GM12878 (cell line): ENCODE measurements around the gene CSNK2A1. TPM values are rescaled to one million over a fixed set of nuclear protein-coding genes. Genes with fewer than 3 reads are reported as not detected.

Experiments
- BACH1 ChIP-seq: fragments of 450-650 bp; IDR thresholded peaks from 2 replicates; pipeline ENCODE4 v1.6.1; 2017; ENCODE audit warnings: mild to moderate bottlenecking, borderline replicate concordance
- CBX3 ChIP-seq: fragments of 200-600 bp; sonication (generic); IDR thresholded peaks from 2 replicates; pipeline ENCODE4 v1.6.1; 2016; ENCODE audit warnings: low read depth, borderline replicate concordance
- CTCF ChIP-seq, 3 experiments: IDR thresholded peaks in 2 of 3; conservative IDR thresholded peaks in 1 of 3; 2 replicates each; pipeline ENCODE4 v1.5.1; 2011; ENCODE audit warnings: low read depth in 3 of 3, low read length in 3 of 3, mild to moderate bottlenecking in 3 of 3, control low read depth in 2 of 3, moderate library complexity in 2 of 3, inconsistent platforms in 1 of 3, mixed read lengths in 1 of 3; ENCODE audit not compliant: control insufficient read depth in 2 of 3, insufficient read depth in 1 of 3; ENCODE audit errors: extremely low read depth in 1 of 3
- FOS ChIP-seq: IDR thresholded peaks from 3 replicates; pipeline ENCODE4 v1.6.1; 2011; ENCODE audit warnings: borderline replicate concordance; ENCODE audit not compliant: insufficient read length; ENCODE audit errors: extremely low read depth
- GATAD2B ChIP-seq: fragments of 450-650 bp; conservative IDR thresholded peaks from 2 replicates; pipeline ENCODE4 v1.6.1; 2017; ENCODE audit warnings: low read depth, mild to moderate bottlenecking, moderate library complexity
- HDGF ChIP-seq: fragments of 450-650 bp; IDR thresholded peaks from 2 replicates; pipeline ENCODE4 v1.6.1; 2016; ENCODE audit warnings: antibody characterized with exemption
- IRF5 ChIP-seq: fragments of 450-650 bp; IDR thresholded peaks from 2 replicates; pipeline ENCODE4 v1.6.1; 2017; ENCODE audit warnings: borderline replicate concordance
- KDM1A ChIP-seq: fragments of 200-600 bp; sonication (generic); IDR thresholded peaks from 2 replicates; pipeline ENCODE4 v1.6.1; 2016; ENCODE audit warnings: borderline replicate concordance
- MEF2B ChIP-seq: fragments of 450-650 bp; IDR thresholded peaks from 2 replicates; pipeline ENCODE4 v1.6.1; 2018; ENCODE audit warnings: mild to moderate bottlenecking, moderate library complexity; ENCODE audit not compliant: partially characterized antibody, poor library complexity, severe bottlenecking
- MYC ChIP-seq: IDR thresholded peaks from 2 replicates; pipeline ENCODE4 v1.6.1; 2011; ENCODE audit warnings: mild to moderate bottlenecking, low read length, moderate library complexity, inconsistent platforms; ENCODE audit not compliant: insufficient read depth, insufficient replicate concordance, insufficient read length, severe bottlenecking
- NFIC ChIP-seq: IDR thresholded peaks from 2 replicates; pipeline ENCODE4 v1.6.1; 2012; ENCODE audit warnings: low read depth, mild to moderate bottlenecking, inconsistent platforms, low read length, moderate library complexity
- NR2C1 ChIP-seq: fragments of 450-650 bp; IDR thresholded peaks from 2 replicates; pipeline ENCODE4 v1.6.1; 2017; ENCODE audit warnings: antibody characterized with exemption, mild to moderate bottlenecking, moderate library complexity
- POLR2AphosphoS2 ChIP-seq: IDR thresholded peaks from 2 replicates; pipeline ENCODE4 v1.6.1; 2011; ENCODE audit warnings: low read depth, mild to moderate bottlenecking, low read length, improper control_type of control experiment, moderate library complexity
- POLR2AphosphoS5 ChIP-seq: IDR thresholded peaks from 2 replicates; pipeline ENCODE4 v1.6.1; 2011; ENCODE audit warnings: mild to moderate bottlenecking, low read length, inconsistent platforms
- RB1 ChIP-seq: fragments of 450-650 bp; formaldehyde crosslinking; IDR thresholded peaks from 2 replicates; pipeline ENCODE4 v1.6.1; 2017; ENCODE audit warnings: mild to moderate bottlenecking, borderline replicate concordance
- RBBP5 ChIP-seq: fragments of 200-600 bp; sonication (generic); conservative IDR thresholded peaks from 2 replicates; pipeline ENCODE4 v1.6.1; 2016
- RCOR1 ChIP-seq: conservative IDR thresholded peaks from 2 replicates; pipeline ENCODE4 v1.6.1; 2012; ENCODE audit warnings: low read depth, low read length, improper control_type of control experiment
- SMARCA5 ChIP-seq: fragments of 450-650 bp; IDR thresholded peaks from 2 replicates; pipeline ENCODE4 v1.6.1; 2017; ENCODE audit warnings: mild to moderate bottlenecking
- SUZ12 ChIP-seq: fragments of 200-600 bp; sonication (generic); IDR thresholded peaks from one replicate; pipeline ENCODE4 v1.6.1; 2018; ENCODE audit warnings: antibody characterized with exemption, mild to moderate bottlenecking; ENCODE audit not compliant: unreplicated experiment
- TCF7 ChIP-seq: IDR thresholded peaks from 2 replicates; pipeline ENCODE4 v1.6.1; 2014; ENCODE audit warnings: antibody characterized with exemption, borderline replicate concordance
- YY1 ChIP-seq: IDR thresholded peaks from 2 replicates; pipeline ENCODE4 v1.6.1; 2011; ENCODE audit warnings: low read depth, mild to moderate bottlenecking, low read length
- ZNF384 ChIP-seq: IDR thresholded peaks from 2 replicates; pipeline ENCODE4 v1.6.1; 2012; ENCODE audit warnings: low read depth, mild to moderate bottlenecking, low read length, improper control_type of control experiment, borderline replicate concordance
- ZNF592 ChIP-seq: fragments of 450-650 bp; IDR thresholded peaks from 2 replicates; pipeline ENCODE4 v1.6.1; 2017; ENCODE audit warnings: mild to moderate bottlenecking, moderate library complexity
- polyA plus RNA-seq, 11 experiments: library from polyadenylated mRNA; depleted of rRNA in 4 of 11; unstranded in 6 of 11; stranded (reverse) in 5 of 11; fragments of >200 nt; fragmentation: Nextera tagmentation in 4 of 11; fragmentation: Illumina TruSeq in 1 of 11; extraction: Ambion mirVana in 4 of 11; extraction: Trizol in 1 of 11; gene quantifications; 1 replicate in 1 of 11; 2 replicates in 10 of 11; pipeline versions ENCODE4 v1.2.1 to v1.2.3, GENCODE V29; 2011 to 2016; ENCODE audit warnings: inconsistent platforms in 2 of 11, missing spikeins in 2 of 11, low read depth in 1 of 11
- total RNA-seq, 4 experiments: library from RNA; depleted of rRNA in 3 of 4; stranded (reverse); fragments of >200 nt in 3 of 4; fragmentation: Illumina TruSeq in 1 of 4; extraction: Trizol in 1 of 4; gene quantifications; 2 replicates each; pipeline versions ENCODE4 v1.2.1 to v1.2.3, GENCODE V29; 2013 to 2021

The CSNK2A1 gene
- total and polyA plus RNA-seq, 10 of the 15 experiments (the other 5 are each of a cell fraction or from before 2014, with no cell fraction given), result 47.6 to 199 (median 95.0) TPM

GRCh38 chr20:462199-462991 is 81.2 kb downstream of the CSNK2A1 start, which contains the start of gene TBC1D20 (continued):
- TF ChIP-seq TCF7, result no peak
- TF ChIP-seq RBBP5, result no peak
- TF ChIP-seq ZNF384, result no peak
- TF ChIP-seq KDM1A, result no peak
- peak; percentile 36; the same call in 1 of the 2 replicates for TF ChIP-seq NR2C1
- TF ChIP-seq CBX3, result no peak
- peak; percentile 63; the same call in 1 of the 2 replicates for TF ChIP-seq POLR2AphosphoS5
- TF ChIP-seq NFIC, result no peak
- TF ChIP-seq GATAD2B, result peak; percentile 72; the same call in 1 of the 2 replicates
- TF ChIP-seq SMARCA5, result 0 out of 2 replicates have a peak, but pooled peaks have one; percentile 25
- no peak for TF ChIP-seq MEF2B
- TF ChIP-seq FOS, result no peak
- no peak for TF ChIP-seq SUZ12
- 0 out of 2 replicates have a peak, but pooled peaks have one; percentile 23 for TF ChIP-seq ZNF592
- TF ChIP-seq POLR2AphosphoS2, result peak; percentile 62; the same call in 1 of the 2 replicates
- TF ChIP-seq HDGF, result no peak
- no peak for TF ChIP-seq RCOR1
- TF ChIP-seq YY1, result 0 out of 2 replicates have a peak, but pooled peaks have one; percentile 22
- TF ChIP-seq MYC, result no peak
- TF ChIP-seq IRF5, result no peak
- TF ChIP-seq BACH1, result peak; percentile 73
- no peak for TF ChIP-seq RB1
- peak in 2 of 3 experiments; percentile 9 to 39; a peak in 1 of 6 replicates for TF ChIP-seq CTCF (IDR thresholded peaks at IDR 0.05 in 2 of 3, conservative IDR thresholded peaks at IDR 0.05 in 1 of 3; ENCODE audit: control insufficient read depth in 2 of 3, extremely low read depth in 1 of 3, insufficient read depth in 1 of 3, low read depth in 3 of 3, low read length in 3 of 3)
